Stomach (tissue), 9 donors: Measurements from ENCODE around the gene CAMK2A. TPM values are rescaled to one million over a fixed set of nuclear protein-coding genes. Genes with fewer than 3 reads are reported as not detected.

Source experiments
- DNase-seq, 2 donors: peaks; one replicate each; pipeline versions ENCODE4 v3.0.0 to v3.0.0-alpha.2; 2013 to 2019
- H3K27ac ChIP-seq, 5 donors: fragments of 200-600 bp in 4 of 5; sonication (generic) in 4 of 5; one replicate each; pipeline ENCODE4 v1.5.1; 2013 to 2019; ENCODE audit warnings: mild to moderate bottlenecking in 1 of 5, moderate library complexity in 1 of 5
- H3K27me3 ChIP-seq, 3 donors: fragments of 200-600 bp; sonication (generic); one replicate each; pipeline ENCODE4 v1.5.1; 2017 to 2019; ENCODE audit warnings: mixed run types in 1 of 3
- H3K36me3 ChIP-seq, 4 donors: fragments of 200-600 bp; sonication (generic); 1 replicate in 3 of 4; 2 replicates in 1 of 4; pipeline ENCODE4 v1.5.1; 2016 to 2019
- H3K4me1 ChIP-seq, 4 donors: fragments of 200-600 bp; sonication (generic); one replicate each; pipeline ENCODE4 v1.5.1; 2016 to 2019
- H3K4me3 ChIP-seq, 4 donors: fragments of 200-600 bp; sonication (generic) in 3 of 4; one replicate each; pipeline ENCODE4 v1.5.1; 2016 to 2019; ENCODE audit warnings: mild to moderate bottlenecking in 1 of 4
- H3K9me3 ChIP-seq, 4 donors: fragments of 200-600 bp; sonication (generic); one replicate each; pipeline ENCODE4 v1.5.1; 2016 to 2019
- CTCF ChIP-seq, 7 experiments: fragments of 450-650 bp in 4 of 7; fragments of 200-600 bp in 3 of 7; sonication (generic) in 3 of 7; IDR thresholded peaks; one replicate each; pipeline ENCODE4 v1.5.1; 2016 to 2019; ENCODE audit warnings: antibody characterized with exemption in 7 of 7, control low read depth in 2 of 7, mild to moderate bottlenecking in 1 of 7
- EP300 ChIP-seq: sonication (generic); formaldehyde crosslinking; IDR thresholded peaks from one replicate; pipeline ENCODE4 v1.6.1; 2017; ENCODE audit warnings: antibody characterized with exemption
- POLR2A ChIP-seq, 4 donors: fragments of 450-650 bp; IDR thresholded peaks; one replicate each; pipeline ENCODE4 v1.6.1; 2016; ENCODE audit warnings: antibody characterized with exemption in 4 of 4, control low read depth in 2 of 4, mild to moderate bottlenecking in 1 of 4, moderate library complexity in 1 of 4
- POLR2AphosphoS5 ChIP-seq, 3 donors: sonication (generic); formaldehyde crosslinking; IDR thresholded peaks; one replicate each; pipeline ENCODE4 v1.6.1; 2016; ENCODE audit warnings: antibody characterized with exemption in 3 of 3
- WGBS, 5 donors: extraction: QIAGEN DNeasy Blood & Tissue Kit in 3 of 5; methylation state at CpG; one replicate each; pipeline versions ENCODE4 v1.1.5 to v1.1.7; 2013 to 2018; 5-methylcytosine and 5-hydroxymethylcytosine counted together
- intact Hi-C: fragments of 100-400 bp; cut with DNase I; formaldehyde crosslinking; loops from one replicate; pipeline ENCODE4 v1.15.1; 2023; ENCODE audit warnings: low total_unique reads
- polyA plus RNA-seq, 3 donors: library from polyadenylated mRNA; stranded (reverse); fragments of 200-250 nt; gene quantifications; one replicate each; pipeline ENCODE4 v1.2.3, GENCODE V29; 2013
- total RNA-seq, 5 donors: library from RNA; depleted of rRNA; stranded (reverse); fragments of >200 nt; gene quantifications; one replicate each; pipeline versions ENCODE4 v1.1.0 to v1.2.3, GENCODE V29; 2014 to 2016
- donor health status: healthy with polysubstance abuse.
- donor health status: Bipolar disorder and iron deficiency.
- donor health status: healthy.

The CAMK2A gene
- total and polyA plus RNA-seq, 8 donors, result 0.06 to 18.3 (median 0.63) TPM; not detected in 2

GRCh38 chr5:150190503-150190979, 99.0 kb downstream of the CAMK2A start:
- intact Hi-C loops, result no loop called here
- 38 to 56% (median 43%) methylated on average over 12 to 16 of the region's 16 CpGs for WGBS, 5 donors
- Histone ChIP-seq H3K4me3 (no peak overlapping the region), H3K4me1 (peaks cover 0 to 16% (median 8%) of the 10 kb centered on the region in 4 donors), H3K27ac (no peak overlapping the region), H3K36me3 (no peaks in the 10 kb centered on the region), H3K9me3 (no peaks in the 10 kb centered on the region), H3K27me3 (peaks cover 9 to 48% (median 31%) of the 10 kb centered on the region in 3 donors)
- no peak for DNase-seq
- no peak for TF ChIP-seq POLR2A (IDR thresholded peaks at IDR 0.05)
- no peak for TF ChIP-seq EP300
- no peak for TF ChIP-seq CTCF (IDR thresholded peaks at IDR 0.05)
- no peak for TF ChIP-seq POLR2AphosphoS5 (IDR thresholded peaks at IDR 0.05)

- H3K4me3 ChIP-seq, result peak within 1 kb of the TSS in 2 of 4 donors; percentile 4 to 26
Observed at GRCh38 chr5:150189728-150190502, 99.7 kb downstream of the CAMK2A start, which contains the start of gene SLC6A7. Gene SLC6A7, plus strand, starts transcription at chr5:150190062. Its CDS starts 266 bp downstream, at chr5:150190328.

GRCh38 chr5:150189326-150189725, 100.2 kb downstream of the CAMK2A start:
- intact Hi-C loops, result no loop called here
- 67 to 71% (median 70%) methylated on average over 3 of the region's 3 CpGs for WGBS, 5 donors
- Histone ChIP-seq H3K4me1 (peaks cover 0 to 18% (median 9%) of the 10 kb centered on the region in 4 donors), H3K27me3 (peaks cover 9 to 48% (median 31%) of the 10 kb centered on the region in 3 donors), H3K36me3 (no peaks in the 10 kb centered on the region), H3K27ac (no peak overlapping the region), H3K9me3 (no peaks in the 10 kb centered on the region), H3K4me3 (no peak overlapping the region)
- TF ChIP-seq POLR2AphosphoS5 (IDR thresholded peaks at IDR 0.05), result no peak
- no peak for TF ChIP-seq CTCF (IDR thresholded peaks at IDR 0.05)
- no peak for TF ChIP-seq EP300
- TF ChIP-seq POLR2A (IDR thresholded peaks at IDR 0.05), result no peak
- no peak for DNase-seq

More at GRCh38 chr5:150189728-150190502, 99.7 kb downstream of the CAMK2A start, which contains the start of gene SLC6A7:
- Histone ChIP-seq H3K36me3 (no peaks in the 10 kb centered on the region), H3K27ac (no peak within 1 kb of the TSS), H3K27me3 (peaks cover 9 to 48% (median 31%) of the 10 kb centered on the region in 3 donors), H3K4me1 (peaks cover 0 to 18% (median 9%) of the 10 kb centered on the region in 4 donors), H3K9me3 (no peaks in the 10 kb centered on the region)
- intact Hi-C loops, result no loop called here
- TF ChIP-seq POLR2AphosphoS5 (IDR thresholded peaks at IDR 0.05) (no peak), EP300 (no peak), POLR2A (IDR thresholded peaks at IDR 0.05) (no peak), CTCF (IDR thresholded peaks at IDR 0.05) (no peak)
- 4 to 34% (median 7%) methylated on average over 4 to 58 of the region's 58 CpGs for WGBS, 5 donors
- peak in 1 of 2 donors; percentile 53 for DNase-seq

- Histone ChIP-seq H3K4me1 (peaks cover 0 to 18% (median 9%) of the 10 kb centered on the region in 4 donors), H3K9me3 (no peaks in the 10 kb centered on the region), H3K27ac (no peak overlapping the region), H3K36me3 (no peaks in the 10 kb centered on the region), H3K27me3 (peaks cover 9 to 48% (median 31%) of the 10 kb centered on the region in 3 donors), H3K4me3 (no peak overlapping the region)
- intact Hi-C loops, result no loop called here
- DNase-seq, result no peak
- WGBS, 5 donors, result 47 to 73% (median 50%) methylated on average over 1 to 3 of the region's 3 CpGs
- TF ChIP-seq CTCF (IDR thresholded peaks at IDR 0.05) (no peak), POLR2AphosphoS5 (IDR thresholded peaks at IDR 0.05) (no peak), EP300 (no peak), POLR2A (IDR thresholded peaks at IDR 0.05) (no peak)
Observed at GRCh38 chr5:150188146-150188842, 101.3 kb downstream of the CAMK2A start.
